GM21367 (cell line): Measurements from ENCODE around the gene PTPN11.
"Not testable (repeated sequence)": the region's sequence is repeated elsewhere in the genome, so short reads cannot be mapped to it uniquely, and the experiment has no call there.

Experiments used
- ATAC-seq: cut with Tn5 transposase; IDR thresholded peaks from one replicate; pipeline ENCODE4 v1.9.1; 2021; ENCODE audit not compliant: unreplicated experiment

The PTPN11 gene

DNA sequence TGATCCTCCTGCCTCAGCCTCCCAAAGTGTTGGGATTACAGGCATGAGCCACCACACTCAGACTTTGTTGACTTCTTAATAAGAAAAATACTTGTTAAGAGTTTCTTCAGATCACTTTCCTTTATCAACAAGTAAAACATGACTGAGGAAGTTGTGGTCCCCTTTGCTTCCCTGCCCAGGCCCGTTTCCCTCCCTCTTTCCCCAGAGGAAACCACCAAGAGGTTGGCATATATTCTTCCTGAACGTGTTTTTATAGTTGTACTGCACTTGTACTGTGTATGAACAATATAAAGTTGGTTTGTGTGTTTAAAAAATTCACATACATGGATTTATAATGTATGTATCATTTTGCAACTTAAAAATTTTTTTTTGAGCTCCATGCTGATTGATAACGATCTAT is 28.4 kb downstream of the PTPN11 start:
- ATAC-seq = no peak

DNA sequence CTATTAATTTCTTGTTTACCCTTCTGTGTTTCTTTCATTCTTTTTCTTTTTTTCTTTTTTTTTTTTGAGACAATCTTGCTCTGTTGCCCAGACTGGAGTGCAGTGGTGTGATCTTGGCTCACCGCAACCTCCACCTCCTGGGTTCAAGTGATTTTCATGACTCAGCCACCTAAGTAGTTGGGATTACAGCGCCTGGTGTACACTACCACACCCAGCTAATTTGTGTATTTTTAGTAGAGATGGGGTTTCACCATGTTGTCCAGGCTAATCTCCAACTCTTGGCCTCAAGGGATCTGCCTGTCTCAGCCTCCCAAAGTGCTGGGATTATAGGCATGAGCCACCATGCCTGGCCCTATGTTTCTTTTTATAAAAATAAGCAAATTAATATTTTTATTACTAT is 29.4 kb downstream of the PTPN11 start:
- not testable (repeated sequence) for ATAC-seq

DNA sequence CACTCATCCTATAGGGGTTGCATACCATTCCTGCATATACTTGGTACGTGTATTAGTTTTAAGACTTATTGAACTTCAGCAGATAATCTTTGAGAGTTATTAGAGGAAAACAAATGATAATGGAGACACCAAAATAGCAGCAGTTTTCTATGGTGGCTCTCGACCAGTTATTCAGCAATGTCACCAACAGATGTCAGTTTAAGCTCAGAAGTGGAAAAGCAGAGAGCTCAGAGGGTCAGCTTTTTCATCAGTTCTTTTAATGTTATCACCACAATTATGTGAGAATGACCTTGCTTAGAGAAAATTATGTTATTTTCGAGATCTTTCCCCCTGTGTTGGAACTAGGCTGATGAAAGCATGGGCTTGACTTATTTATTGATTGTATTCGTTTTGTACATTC is 32.0 kb downstream of the PTPN11 start:
- no peak for ATAC-seq

DNA sequence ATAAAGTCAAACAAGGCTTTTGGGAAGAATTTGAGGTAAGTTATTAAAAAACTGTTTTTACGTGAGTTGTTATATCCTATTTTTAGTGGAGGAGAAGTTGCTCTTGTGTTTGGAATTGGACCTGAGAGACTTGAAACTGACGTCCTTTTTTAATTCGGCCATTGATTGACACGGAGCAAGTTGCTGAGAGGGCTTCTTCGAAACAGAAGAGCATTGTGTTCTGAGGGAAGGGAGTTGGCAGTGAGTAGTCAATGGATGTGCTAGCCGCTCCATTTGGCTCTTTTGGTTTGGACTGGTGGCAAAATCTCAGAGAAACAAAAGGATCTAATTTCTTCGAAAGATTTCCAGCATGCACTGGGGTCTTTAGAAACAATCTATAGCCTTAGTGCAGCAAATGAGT is 37.3 kb downstream of the PTPN11 start:
- no peak for ATAC-seq

DNA sequence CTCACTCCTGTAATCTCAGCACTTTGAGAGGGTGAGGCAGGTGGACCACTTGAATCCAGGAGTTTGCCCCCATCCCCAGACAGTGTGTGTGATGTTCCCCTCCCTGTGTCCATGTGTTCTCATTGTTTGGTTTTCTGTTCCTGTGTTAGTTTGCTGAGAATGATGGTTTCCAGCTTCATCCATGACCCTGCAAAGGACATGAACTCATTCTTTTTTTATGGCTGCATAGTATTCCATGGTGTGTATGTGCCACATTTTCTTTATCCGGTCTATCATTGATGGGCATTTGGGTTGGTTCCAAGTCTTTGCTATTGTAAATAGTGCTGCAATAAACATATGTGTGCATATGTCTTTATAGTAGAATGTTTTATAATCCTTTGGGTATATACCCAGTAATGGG is 38.4 kb downstream of the PTPN11 start:
- ATAC-seq = not testable (repeated sequence)

DNA sequence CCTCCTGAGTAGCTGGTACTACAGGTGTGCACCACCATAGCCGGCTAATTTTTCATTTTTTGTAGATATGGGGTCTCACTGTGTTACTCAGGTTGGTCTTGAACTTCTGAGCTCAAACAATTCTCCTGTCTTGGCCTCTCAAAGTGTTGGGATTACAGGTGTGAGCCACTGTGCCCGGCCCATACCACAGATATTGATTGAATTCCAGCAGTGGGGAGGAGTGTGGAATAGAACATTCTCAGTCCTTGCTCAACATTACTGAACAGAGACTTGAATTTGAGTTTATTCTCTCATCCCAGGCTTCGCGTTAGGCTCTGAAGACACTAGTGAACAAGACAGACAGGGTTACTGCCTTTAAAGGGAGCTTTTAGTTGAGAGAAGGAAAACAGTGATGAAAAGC is 39.6 kb downstream of the PTPN11 start:
- ATAC-seq = no peak

DNA sequence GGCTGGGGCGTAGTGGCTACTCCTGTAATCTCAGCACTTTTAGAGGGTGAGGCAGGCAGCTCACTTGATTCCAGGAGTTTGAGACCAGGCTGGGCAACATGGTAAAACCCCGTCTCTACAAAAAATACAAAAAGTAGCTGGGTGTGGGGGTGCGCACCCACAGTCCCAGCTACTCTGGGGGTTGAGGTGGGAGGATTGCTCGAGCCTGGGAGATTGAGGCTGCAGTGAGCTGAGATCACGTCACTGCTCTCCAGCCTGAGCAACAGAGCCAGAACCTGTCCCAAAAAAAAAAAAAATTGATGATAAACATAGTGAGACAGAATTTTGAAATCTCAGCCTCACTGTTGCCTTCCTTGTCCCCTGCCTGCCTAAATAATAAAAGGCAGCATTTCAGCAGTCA is 40.0 kb downstream of the PTPN11 start:
- no peak for ATAC-seq

DNA sequence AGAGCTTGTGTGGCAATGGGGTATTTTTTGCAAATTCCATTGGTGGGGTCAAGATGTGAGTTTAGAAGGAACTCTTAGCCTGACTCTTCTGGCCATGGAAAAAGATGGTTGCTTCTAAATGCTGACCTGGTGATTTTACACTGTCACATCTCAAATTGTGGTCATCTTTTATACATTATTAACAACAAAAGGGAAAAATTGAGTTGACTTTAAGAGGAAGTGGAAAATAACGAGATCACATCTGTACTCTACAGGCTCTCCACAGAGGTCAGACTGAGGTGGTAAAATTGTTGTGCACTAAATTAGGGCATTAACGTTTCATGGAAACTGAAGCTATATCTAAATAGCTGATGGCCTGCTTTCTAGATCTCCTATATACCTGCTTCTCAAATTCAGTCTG is 44.7 kb downstream of the PTPN11 start:
- no peak for ATAC-seq

DNA sequence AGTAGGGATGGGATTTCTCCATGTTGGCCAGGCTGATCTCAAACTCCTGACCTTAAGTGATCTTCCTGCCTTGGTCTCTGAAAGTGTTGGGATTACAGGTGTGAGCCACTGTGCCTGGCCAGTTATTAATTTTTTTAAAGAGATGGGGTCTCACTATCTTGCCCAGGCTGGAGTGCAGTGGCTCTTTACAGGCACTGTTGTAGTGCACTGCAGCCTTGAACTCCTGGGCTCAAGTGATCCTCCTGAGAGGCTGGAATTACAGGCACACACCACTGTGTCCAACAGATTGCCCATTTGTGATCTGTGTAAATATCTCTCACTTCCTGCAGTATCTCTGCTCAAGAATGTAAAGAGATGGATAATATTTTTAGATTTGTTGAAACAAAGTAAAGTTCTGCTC is 45.9 kb downstream of the PTPN11 start:
- ATAC-seq = no peak

DNA sequence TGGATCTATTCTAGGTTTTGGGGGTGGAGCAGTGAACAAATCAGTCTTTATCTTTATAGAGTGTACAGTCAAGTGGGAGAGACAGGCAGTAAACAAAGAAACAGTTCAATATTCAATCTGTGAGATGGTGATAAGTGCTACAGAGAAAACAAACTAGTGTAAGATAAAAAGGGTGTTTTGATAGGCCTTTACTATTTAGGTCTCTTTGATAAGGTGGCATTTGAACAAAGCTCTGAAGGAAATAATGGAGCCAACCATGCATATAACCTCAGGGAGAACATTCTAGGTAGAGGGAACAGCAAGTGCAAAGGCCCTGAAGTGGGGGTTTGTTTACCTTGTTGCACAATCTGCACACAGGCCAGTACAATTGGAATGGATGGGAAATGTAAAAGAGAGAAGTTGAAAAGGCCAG is 47.3 kb downstream of the PTPN11 start:
- ATAC-seq = no peak

DNA sequence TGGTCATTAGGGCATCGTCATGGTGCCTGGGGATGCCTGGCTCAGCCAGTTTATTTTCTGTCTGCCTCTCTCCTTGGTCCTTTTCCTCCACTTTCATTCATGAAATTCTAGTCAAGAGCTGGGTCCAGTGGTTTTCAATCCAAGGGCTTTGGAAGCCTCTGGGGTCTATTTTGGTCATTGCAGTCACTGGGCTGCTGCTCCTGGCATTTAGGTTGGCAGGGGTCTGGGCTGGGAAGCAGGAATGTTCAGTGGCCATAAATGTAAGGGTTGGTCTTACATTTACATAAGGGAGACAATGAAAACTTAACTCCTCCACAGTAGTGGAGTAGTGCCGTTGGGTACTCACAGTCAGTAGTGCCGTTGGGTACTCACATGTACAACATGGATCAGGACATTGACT is 48.1 kb downstream of the PTPN11 start:
- no peak for ATAC-seq

DNA sequence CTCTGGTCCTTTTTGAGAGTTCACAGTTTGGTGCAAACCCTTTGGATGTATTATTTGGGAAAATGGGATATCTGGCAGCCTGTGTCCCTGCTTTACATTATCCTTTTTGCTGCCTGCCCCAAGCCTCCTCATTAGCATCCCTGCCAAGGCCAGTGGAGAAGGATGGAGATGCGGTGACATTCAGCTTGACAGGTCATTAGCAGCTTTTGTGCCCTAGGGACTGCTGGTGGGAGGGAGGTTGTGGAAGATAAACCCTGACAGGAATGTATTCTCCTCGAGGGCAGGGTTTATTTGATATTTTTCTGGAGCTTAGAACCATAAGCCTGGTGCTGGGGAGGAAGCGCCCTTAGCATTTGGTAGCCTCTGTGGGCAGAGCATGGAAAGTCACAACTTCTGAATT is 49.3 kb downstream of the PTPN11 start:
- ATAC-seq = no peak

DNA sequence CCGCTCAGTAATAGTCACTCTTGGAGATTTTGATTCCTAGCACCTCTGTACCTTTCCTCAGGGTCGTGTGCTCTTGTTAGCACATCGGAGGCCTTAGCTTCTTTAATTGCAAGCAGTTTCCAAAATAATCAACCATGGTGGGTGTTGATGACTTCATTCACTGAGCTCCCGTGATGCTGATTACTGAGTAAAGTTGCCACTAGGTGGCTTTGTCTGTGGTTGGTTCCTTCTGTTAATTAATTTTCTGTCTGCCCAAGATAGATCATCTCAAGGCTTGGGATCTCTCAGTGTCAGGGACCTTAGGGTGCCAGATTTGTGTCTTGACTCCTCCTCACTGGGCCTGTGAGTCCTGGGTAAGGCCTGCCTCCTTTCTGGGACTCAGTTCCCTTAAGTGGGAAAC is 54.3 kb downstream of the PTPN11 start:
- ATAC-seq = no peak

DNA sequence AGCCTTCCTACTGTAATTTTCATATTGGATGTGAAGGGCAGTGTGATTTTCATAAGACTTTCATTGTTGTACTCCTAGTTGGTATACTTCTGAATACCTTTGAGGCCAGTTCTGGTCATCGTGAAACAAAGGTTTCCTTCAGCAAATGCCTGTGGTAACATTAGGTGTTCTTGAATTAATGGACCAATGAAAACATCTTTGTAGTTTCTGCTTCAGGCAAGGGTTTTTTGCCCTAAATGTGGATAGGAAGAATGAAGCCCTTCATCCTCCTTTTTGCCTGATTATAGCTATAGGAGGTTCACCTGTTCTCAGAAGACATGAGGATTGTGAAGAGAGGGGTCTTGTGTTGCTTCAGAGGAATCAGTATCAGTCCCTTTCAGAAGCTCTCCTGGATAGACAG is 60.7 kb downstream of the PTPN11 start:
- no peak for ATAC-seq

DNA sequence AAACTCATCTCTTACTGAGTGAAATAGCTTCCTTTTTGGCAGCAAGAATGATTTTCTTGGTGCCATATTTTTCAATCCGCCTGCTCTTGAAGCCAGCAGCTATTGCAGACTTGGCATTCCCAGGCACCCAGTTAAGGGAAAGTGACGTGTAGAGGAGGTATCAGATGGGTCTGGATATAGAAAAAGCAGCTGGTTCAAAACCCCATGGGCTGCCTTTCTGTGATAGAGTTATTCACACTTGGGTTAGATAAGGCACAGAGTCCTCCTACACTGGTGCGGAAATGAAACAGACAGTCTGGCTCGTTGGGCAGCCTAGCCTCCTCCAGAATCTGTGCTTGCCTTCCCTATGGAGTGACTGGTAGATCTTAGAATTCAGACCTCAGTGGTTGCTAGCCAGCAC is 62.2 kb downstream of the PTPN11 start:
- no peak for ATAC-seq

DNA sequence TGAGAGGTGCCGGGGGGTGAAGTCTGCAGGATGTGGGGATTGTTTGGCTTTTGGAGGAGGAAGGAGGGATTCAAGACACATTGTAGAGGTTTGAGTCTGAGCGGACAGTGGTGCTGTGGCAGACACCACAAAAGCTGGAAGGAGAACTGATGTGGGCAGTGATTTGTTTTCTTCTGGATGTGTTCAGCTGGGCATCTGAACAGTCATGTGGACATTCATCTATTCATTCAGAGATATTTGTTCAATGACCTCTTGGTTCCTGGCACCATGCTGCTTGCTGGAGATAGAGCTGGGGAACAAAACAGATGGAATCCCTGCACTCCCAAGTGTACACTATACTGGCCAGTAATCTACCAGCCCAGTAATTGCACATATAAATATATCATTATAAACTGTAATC is 64.0 kb downstream of the PTPN11 start:
- ATAC-seq = no peak

DNA sequence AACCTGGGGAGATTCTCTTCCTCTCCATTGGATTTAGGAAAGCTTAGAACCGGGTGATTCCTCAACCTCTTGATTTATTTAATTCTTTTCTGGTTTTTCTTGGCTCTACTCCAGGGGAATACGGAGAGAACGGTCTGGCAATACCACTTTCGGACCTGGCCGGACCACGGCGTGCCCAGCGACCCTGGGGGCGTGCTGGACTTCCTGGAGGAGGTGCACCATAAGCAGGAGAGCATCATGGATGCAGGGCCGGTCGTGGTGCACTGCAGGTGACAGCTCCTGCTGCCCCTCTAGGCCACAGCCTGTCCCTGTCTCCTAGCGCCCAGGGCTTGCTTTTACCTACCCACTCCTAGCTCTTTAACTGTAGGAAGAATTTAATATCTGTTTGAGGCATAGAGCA is 67.6 kb downstream of the PTPN11 start:
- no peak for ATAC-seq

DNA sequence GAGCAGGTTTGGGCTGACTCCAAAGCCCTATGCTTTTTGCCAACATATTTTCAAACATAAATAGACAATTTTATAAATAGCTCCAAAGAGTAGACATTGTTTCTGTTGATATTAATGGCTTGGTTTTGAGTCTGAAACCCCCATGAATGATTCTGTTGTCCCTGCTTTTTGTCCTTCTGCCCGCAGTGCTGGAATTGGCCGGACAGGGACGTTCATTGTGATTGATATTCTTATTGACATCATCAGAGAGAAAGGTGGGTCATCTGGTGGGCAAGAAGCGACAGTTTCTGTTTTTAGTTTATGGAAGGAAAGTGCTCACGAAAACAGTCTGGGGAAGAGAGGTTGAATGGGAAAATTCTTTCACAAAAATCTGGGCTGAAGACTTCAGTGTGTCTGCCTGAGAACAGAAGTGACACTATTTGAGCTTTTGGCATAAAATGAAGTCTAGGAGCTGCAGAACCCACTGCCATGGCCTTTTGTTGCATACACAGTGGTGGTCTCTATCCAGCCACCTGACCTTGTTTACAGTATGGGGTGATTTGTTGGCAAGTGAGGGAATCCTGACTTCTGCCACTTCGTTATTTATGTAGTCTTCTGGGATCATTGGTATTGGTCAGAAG is 69.6 kb downstream of the PTPN11 start:
- no peak for ATAC-seq

DNA sequence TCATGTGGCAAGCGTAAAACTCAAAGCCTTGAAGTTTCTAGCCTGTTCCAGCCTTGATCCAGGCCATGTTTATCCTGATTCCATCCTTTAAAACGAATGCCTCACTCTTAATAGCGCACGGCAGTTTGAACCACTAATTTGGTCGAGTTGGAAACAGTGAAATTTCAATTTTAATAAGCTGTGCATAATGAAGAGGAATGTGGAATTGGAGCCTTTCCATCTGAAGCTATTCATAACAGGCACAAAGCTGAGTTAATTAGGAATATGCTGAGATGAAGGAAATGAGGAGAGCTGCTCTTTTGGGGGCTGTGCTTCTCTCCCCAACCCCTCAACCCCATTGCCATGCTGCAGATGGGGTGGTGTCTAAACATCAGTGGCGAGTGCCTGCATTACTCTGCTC is 70.7 kb downstream of the PTPN11 start:
- no peak for ATAC-seq

DNA sequence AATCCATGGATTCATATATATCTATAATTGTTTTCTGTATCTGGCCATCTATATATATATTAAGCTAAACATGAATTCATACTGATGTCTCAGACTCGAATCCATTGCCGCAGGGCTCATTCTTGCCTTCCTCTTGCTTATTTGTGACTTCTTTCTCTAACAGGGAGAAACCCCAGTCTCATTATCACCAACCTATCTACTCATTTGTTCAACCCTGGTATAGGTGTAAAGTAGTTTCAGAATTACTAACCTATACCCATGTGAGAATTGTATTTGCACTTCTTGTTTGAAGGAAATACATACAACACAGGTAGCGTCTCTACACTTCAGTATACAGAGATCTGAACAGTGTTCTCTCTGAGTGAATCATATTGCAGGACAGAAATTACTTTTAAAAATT is 77.7 kb downstream of the PTPN11 start:
- no peak for ATAC-seq

DNA sequence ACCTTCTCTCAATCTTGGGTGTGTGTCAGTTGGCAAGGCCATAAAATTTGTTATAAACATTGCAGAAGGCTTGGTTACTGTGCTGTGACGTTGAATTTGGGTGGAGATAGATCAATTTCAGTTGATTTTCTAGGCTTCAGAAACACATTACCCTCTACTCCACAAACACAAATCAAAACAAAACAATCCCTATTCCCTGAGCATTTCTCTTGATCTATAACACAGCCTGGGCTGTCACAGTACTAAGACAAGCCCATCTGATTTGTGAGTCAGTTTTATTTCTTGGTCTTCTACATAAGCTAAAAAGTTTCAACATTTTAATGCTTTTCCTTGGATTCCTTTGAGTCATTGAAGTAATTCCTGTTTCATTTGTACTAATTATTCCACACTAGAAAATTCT is 79.8 kb downstream of the PTPN11 start:
- ATAC-seq = no peak

DNA sequence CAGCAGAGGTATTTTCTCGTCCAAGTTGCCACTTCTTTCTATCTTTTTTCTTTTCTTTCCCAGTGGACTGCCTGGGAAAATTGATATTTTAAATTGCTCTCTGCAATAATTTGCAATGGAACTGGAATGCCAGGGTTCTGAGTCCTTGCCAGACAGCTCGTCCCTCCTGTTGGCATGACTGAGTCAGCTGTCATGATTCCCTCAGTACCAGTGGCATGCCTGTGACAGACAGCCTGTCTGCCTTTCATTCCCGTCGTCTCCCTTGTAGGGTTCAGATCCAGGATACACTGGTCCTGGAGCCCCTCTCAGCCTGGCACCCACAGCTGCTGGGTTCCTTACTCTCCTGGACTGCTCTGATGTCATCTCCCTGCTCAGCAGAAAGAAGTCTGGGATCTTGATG is 84.8 kb downstream of the PTPN11 start:
- no peak for ATAC-seq

DNA sequence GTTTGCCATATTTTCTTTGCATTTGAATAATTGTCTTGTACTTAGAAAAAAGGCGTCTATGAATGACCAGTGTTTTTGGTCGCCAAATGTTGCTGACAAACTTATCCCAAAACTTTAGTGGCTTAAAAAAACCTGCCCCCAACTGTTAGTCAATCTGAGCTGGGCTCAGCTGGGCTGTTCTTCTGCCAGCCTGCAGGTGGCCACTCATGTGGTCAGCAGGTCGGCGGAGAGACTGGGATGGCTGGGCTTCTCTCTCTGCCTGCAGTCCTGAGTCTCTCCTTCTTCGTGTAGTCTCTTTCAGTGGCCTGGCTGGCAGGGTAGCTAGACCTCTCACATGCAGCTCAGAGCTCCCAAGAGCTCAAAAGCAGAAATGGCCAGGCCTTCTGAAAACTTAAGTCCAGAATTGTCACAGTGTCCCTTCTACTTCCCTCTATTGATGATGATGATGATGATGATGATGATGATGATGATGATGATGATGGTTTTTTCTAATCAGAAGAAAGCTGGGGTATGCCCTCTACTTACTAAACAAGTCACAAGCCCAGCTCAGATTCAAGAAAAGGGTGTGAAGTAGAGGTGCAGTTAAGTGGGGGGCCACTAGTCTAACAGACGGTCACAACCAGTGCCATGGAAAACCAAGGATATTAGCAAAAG is 87.9 kb downstream of the PTPN11 start:
- no peak for ATAC-seq
